Tibial artery (tissue), 4 donors: ENCODE results near the gene PKN3.

Source experiments
- DNase-seq, 2 donors: peaks; one replicate each; pipeline ENCODE4 v3.0.0-alpha.2; 2019
- H3K27ac ChIP-seq, 2 donors: fragments of 200-600 bp; sonication (generic) in 1 of 2; 1 replicate in 1 of 2; 2 replicates in 1 of 2; pipeline ENCODE4 v1.5.1; 2018 to 2019; ENCODE audit warnings: mild to moderate bottlenecking in 1 of 2
- H3K27me3 ChIP-seq, 2 donors: fragments of 200-600 bp; sonication (generic) in 1 of 2; one replicate each; pipeline versions ENCODE4 v1.5.1 to v1.6.0; 2016 to 2019
- H3K36me3 ChIP-seq, 3 donors: fragments of 200-600 bp; sonication (generic) in 2 of 3; one replicate each; pipeline ENCODE4 v1.5.1; 2016 to 2019; ENCODE audit warnings: mild to moderate bottlenecking in 2 of 3
- H3K4me1 ChIP-seq, 4 donors: fragments of 200-600 bp; sonication (generic) in 2 of 4; 1 replicate in 3 of 4; 2 replicates in 1 of 4; pipeline ENCODE4 v1.5.1; 2016 to 2019
- H3K4me3 ChIP-seq, 2 donors: fragments of 200-600 bp; sonication (generic) in 1 of 2; 1 replicate in 1 of 2; 2 replicates in 1 of 2; pipeline ENCODE4 v1.5.1; 2018 to 2019; ENCODE audit warnings: mild to moderate bottlenecking in 2 of 2
- H3K9me3 ChIP-seq, 3 donors: fragments of 200-600 bp; sonication (generic) in 1 of 3; one replicate each; pipeline ENCODE4 v1.5.1; 2016 to 2019
- intact Hi-C: fragments of 100-400 bp; cut with DNase I; formaldehyde crosslinking; loops from one replicate; pipeline ENCODE4 v1.15.0; 2023; ENCODE audit warnings: low total_unique reads
- TF ChIP-seq, protein P1 (sequence below), 2 experiments: fragments of 200-600 bp in 1 of 2; fragments of 450-650 bp in 1 of 2; IDR thresholded peaks; one replicate each; pipeline ENCODE4 v1.5.1; 2017 to 2019; ENCODE audit warnings: antibody characterized with exemption in 2 of 2, mild to moderate bottlenecking in 1 of 2, moderate library complexity in 1 of 2

PKN3 gene

DNA sequence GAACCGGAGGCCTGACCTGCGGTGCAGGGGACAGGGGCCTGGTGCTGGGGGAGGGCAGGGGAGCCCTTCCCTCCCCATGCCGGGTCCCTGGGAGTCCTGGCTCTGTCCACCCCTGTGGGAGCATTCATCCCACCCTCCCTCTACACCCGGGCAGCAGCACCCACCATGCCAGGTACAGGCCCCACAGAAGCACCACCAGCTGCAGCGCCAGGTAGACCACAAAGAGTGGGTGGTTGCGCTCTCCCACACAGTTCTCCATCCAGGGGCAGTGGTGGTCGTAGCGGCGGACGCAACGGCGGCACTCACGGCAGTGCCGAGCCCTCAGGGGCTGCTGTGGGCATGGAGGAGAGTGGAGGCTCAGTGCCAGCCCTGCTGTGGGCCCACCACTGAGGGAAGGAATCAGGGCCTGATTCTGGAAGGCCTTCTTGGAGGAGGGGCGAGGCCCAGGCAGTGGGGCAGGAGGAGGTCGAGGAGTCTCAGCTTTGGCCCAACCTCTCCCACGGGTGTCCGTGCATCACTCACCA lies 19.2 kb downstream of the PKN3 start:
- no peak overlapping the region for H3K4me3 ChIP-seq
- H3K27ac ChIP-seq: no peak overlapping the region
- DNase-seq: no peak
- TF ChIP-seq, protein P1, sequence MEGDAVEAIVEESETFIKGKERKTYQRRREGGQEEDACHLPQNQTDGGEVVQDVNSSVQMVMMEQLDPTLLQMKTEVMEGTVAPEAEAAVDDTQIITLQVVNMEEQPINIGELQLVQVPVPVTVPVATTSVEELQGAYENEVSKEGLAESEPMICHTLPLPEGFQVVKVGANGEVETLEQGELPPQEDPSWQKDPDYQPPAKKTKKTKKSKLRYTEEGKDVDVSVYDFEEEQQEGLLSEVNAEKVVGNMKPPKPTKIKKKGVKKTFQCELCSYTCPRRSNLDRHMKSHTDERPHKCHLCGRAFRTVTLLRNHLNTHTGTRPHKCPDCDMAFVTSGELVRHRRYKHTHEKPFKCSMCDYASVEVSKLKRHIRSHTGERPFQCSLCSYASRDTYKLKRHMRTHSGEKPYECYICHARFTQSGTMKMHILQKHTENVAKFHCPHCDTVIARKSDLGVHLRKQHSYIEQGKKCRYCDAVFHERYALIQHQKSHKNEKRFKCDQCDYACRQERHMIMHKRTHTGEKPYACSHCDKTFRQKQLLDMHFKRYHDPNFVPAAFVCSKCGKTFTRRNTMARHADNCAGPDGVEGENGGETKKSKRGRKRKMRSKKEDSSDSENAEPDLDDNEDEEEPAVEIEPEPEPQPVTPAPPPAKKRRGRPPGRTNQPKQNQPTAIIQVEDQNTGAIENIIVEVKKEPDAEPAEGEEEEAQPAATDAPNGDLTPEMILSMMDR (IDR thresholded peaks at IDR 0.05): no peak
- H3K27me3 ChIP-seq: no peaks in the 10 kb centered on the region
- H3K9me3 ChIP-seq: no peaks in the 10 kb centered on the region
- peaks cover 0 to 19% (median 10%) of the 10 kb centered on the region in 4 donors for H3K4me1 ChIP-seq
- intact Hi-C loops: no loop called here
- peaks cover 0 to 28% (median 8%) of the 10 kb centered on the region in 3 donors for H3K36me3 ChIP-seq

DNA sequence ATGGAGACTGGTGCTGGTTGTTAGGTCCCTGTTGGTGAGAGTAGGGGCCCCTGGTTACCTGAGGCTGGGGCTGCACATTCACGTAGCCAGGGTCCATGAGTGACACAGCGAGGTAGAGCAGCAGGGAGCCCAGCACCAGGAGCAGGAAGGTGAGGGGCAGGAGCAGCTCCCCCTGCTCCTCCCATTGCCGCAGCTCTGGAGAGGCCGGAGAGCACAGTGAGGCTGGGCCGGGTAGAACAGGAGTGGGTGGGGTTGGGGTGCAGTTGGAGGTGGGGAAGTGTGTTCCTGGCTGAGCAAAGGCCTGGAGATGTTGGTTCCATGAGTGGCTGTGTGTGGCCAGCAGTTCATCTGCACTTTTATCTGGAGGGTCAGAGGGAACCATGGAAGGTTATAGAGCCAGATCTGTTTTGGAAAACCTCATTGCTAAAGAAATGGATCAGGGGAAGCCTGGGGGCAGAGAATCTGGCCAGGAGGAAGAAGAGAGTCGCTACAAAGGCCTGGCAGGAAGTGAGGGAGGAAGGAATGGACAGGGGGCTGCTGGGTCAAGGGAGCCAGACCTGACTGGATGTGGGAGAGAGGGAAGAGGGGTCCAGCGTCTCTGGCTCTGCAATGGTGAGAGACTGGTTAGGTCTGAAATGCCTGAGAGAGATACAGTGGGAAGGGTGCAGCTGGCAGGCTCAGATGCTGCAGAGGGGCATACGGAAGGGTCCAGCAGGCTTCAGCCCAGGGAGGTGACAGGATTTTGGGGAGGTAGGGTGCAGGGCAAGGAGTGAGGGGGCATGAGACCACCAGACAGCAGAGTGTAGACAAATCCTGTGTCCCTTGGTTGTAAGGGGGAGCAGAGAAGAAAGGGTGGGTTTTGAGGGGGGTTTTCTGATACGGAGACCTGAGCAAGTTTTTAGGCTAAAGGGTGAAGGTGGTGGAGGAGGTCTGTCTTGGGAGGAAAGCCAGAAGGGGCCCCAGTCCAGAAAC lies 20.4 kb downstream of the PKN3 start:
- Histone ChIP-seq H3K4me3 (no peak overlapping the region), H3K27ac (peak overlapping the region; percentile 79 to 91), H3K9me3 (no peaks in the 10 kb centered on the region), H3K36me3 (peaks cover 0 to 28% (median 8%) of the 10 kb centered on the region in 3 donors), H3K27me3 (no peaks in the 10 kb centered on the region), H3K4me1 (peaks cover 0 to 19% (median 10%) of the 10 kb centered on the region in 4 donors)
- no peak for DNase-seq
- TF ChIP-seq, protein P1 (IDR thresholded peaks at IDR 0.05): no peak
- intact Hi-C loops: no loop called here

DNA sequence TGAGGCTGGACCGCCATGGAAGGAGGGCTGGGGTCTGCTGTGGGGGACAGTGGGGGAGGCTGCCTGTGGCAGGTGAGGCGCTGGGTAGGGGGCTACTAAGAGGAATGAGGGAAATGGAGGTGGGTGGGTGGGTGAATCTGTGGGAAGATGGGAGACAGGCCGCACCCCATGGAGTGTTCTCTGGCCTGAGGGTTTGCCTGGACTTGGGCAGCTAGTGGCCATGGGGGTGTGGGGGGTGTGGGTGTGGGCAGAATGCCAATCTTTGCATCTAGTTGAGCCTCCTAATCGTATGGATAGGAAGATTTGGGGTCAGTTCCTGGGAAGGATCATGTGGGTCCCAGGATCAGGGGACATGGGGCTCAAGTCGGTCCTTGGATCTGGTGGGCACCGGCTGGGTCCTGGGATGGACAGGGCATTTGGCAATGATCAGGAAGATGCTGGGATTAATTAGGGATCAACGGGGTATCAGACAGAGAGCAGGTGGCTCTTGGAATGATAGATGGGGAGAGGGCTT lies 21.1 kb downstream of the PKN3 start:
- H3K36me3 ChIP-seq: peaks cover 0 to 28% (median 8%) of the 10 kb centered on the region in 3 donors
- no peaks in the 10 kb centered on the region for H3K27me3 ChIP-seq
- intact Hi-C loops: no loop called here
- DNase-seq: no peak
- H3K4me1 ChIP-seq: peaks cover 0 to 19% (median 10%) of the 10 kb centered on the region in 4 donors
- H3K9me3 ChIP-seq: no peaks in the 10 kb centered on the region
- TF ChIP-seq, protein P1 (IDR thresholded peaks at IDR 0.05): no peak
- H3K27ac ChIP-seq: peak overlapping the region; percentile 79 to 91
- peak overlapping the region; percentile 59 to 80 for H3K4me3 ChIP-seq

DNA sequence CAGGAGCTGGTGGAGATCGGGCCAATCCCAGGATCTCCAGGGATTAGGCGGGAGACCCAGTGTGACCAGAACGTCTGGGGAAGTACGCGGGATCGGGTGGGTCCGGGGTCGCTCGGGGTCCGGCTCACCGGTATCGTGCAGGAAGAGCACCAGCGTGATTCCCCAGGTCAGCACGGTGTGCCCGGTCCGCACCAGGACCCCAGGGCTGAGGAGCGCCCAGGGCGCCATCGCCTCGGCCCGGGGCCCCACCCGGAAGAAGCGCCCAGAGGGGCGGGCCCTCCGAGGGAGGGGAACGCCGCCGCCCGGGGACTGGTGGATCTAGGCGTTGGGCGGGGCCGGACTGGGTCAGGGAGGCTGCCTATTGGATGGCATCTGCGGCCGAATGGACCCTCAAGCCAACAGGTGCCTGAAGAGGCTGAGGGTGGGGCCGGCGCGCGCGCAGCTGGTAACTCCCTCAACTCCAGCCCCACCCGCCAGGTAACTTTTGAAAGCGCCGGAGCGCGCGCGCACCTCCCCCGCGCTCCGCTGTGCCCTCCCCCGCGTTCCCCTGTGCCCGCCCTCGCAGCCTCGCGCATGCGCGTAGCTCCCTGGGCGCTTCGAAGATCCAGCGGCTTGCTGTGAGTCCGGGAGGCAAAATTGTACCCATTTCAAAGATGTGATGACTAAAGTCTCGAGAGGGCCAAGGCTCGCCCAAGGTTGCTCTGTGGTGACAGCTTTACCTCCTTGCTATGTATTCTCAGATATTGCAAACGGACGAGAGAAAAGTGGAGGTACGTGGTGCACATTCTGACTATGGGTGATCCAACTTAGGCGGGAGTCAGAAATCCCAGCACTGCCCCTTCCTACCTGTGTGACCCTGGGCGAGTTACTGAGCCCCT lies 21.8 kb downstream of the PKN3 start, which contains the start of gene ZDHHC12:
Gene ZDHHC12 (minus strand): TSS at position 262 of the 878 bp plus-strand sequence. CDS start 34 bp downstream, at position 228.
- TF ChIP-seq, protein P1 (IDR thresholded peaks at IDR 0.05): peak in 1 of 2 experiments; percentile 8
- H3K27ac ChIP-seq: peak within 1 kb of the TSS; percentile 79 to 91
- peaks cover 0 to 19% (median 10%) of the 10 kb centered on the region in 4 donors for H3K4me1 ChIP-seq

DNA sequence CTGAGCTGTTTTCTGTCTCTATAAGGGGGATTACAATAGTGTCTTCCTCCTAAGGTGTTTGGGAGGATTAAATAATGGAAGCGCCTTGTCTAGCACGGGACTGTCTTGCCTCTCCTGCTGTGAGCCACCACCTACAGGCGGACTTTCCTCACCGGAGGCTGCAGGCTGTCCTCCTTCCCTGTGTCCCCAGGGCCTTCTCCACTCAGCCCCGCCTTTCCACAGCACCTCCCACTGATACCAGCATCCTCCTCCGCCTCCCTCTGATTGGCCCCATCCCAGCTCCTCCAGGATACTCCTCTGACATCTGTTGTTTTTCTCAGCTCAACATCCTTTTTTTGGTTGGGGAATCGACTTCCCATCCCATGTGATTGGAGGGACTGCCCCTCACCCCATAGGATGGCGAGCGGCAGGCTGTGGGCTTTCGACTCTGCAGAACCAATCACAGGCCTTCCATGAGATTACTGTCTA lies 22.5 kb downstream of the PKN3 start:
- peak; percentile 63 to 85 for DNase-seq
- H3K27me3 ChIP-seq: no peaks in the 10 kb centered on the region
- peak overlapping the region; percentile 59 to 80 for H3K4me3 ChIP-seq
- H3K27ac ChIP-seq: peak overlapping the region; percentile 79 to 91
- peaks cover 0 to 27% (median 8%) of the 10 kb centered on the region in 3 donors for H3K36me3 ChIP-seq
- intact Hi-C loops: no loop called here
- peaks cover 0 to 19% (median 10%) of the 10 kb centered on the region in 4 donors for H3K4me1 ChIP-seq
- no peaks in the 10 kb centered on the region for H3K9me3 ChIP-seq
- TF ChIP-seq, protein P1 (IDR thresholded peaks at IDR 0.05): no peak

More for the DNA sequence above, 21.8 kb downstream of the PKN3 start, which contains the start of gene ZDHHC12:
- peak; percentile 97 for DNase-seq
- Histone ChIP-seq H3K27me3 (no peaks in the 10 kb centered on the region), H3K9me3 (no peaks in the 10 kb centered on the region), H3K36me3 (peaks cover 0 to 28% (median 8%) of the 10 kb centered on the region in 3 donors), H3K4me3 (peak within 1 kb of the TSS; percentile 59 to 80)
- intact Hi-C loops: no loop called here
